Esophagus squamous epithelium (tissue), 5 donors: ENCODE measurements around the gene TNFRSF4. TPM values are rescaled to one million over a fixed set of nuclear protein-coding genes. Genes with fewer than 3 reads are reported as not detected.
A peak's percentile ranks its signal among the peaks of the same experiment; 100 is the strongest.

Experiments used
- DNase-seq: peaks from one replicate; lab custom pipeline; 2025; lab: John Stamatoyannopoulos, UW
- H3K27ac ChIP-seq, 4 donors: fragments of 200-600 bp; sonication (generic); one replicate each; pipeline ENCODE4 v1.5.1; 2016 to 2019; ENCODE audit warnings: mild to moderate bottlenecking in 1 of 4
- H3K27me3 ChIP-seq, 4 donors: fragments of 200-600 bp; sonication (generic); 1 replicate in 3 of 4; 2 replicates in 1 of 4; pipeline versions ENCODE4 v1.5.1 to v1.6.0; 2017 to 2021; ENCODE audit warnings: antibody characterized with exemption in 1 of 4
- H3K36me3 ChIP-seq, 3 donors: fragments of 200-600 bp; sonication (generic); one replicate each; pipeline ENCODE4 v1.5.1; 2016 to 2019
- H3K4me1 ChIP-seq, 3 donors: fragments of 200-600 bp; sonication (generic); one replicate each; pipeline ENCODE4 v1.5.1; 2017 to 2019
- H3K4me3 ChIP-seq, 4 donors: fragments of 200-600 bp; sonication (generic); 1 replicate in 3 of 4; 2 replicates in 1 of 4; pipeline ENCODE4 v1.5.1; 2016 to 2019; ENCODE audit warnings: mild to moderate bottlenecking in 2 of 4, moderate library complexity in 1 of 4
- H3K9me3 ChIP-seq, 3 donors: fragments of 200-600 bp; sonication (generic); one replicate each; pipeline ENCODE4 v1.5.1; 2016 to 2019
- POLR2A ChIP-seq, 4 donors: fragments of 450-650 bp; IDR thresholded peaks; one replicate each; pipeline ENCODE4 v1.6.1; 2017; ENCODE audit warnings: antibody characterized with exemption in 4 of 4, mild to moderate bottlenecking in 4 of 4, moderate library complexity in 3 of 4
- WGBS, 2 donors: methylation state at CpG; one replicate each; pipeline ENCODE4 v1.1.5; 2018; 5-methylcytosine and 5-hydroxymethylcytosine counted together
- intact Hi-C: fragments of 100-400 bp; cut with DNase I; formaldehyde crosslinking; loops from one replicate; pipeline ENCODE4 v1.15.0; 2022
- total RNA-seq, 4 donors: library from RNA; depleted of rRNA; stranded (reverse); fragments of >200 nt; gene quantifications; one replicate each; pipeline ENCODE4 v1.1.0, GENCODE V29; 2016
- TF ChIP-seq, protein P1 (sequence below), 6 experiments: fragments of 450-650 bp in 4 of 6; fragments of 200-600 bp in 2 of 6; sonication (generic) in 2 of 6; IDR thresholded peaks; one replicate each; pipeline ENCODE4 v1.5.1; 2016 to 2019; ENCODE audit warnings: antibody characterized with exemption in 6 of 6, mild to moderate bottlenecking in 4 of 6, moderate library complexity in 4 of 6
- donor health status: DM: yes; HTN: yes; CAD: no.

The TNFRSF4 gene
- total RNA-seq, 4 donors from 2014 or later: 0.40 to 1.3 (median 0.57) TPM; not detected in 1

DNA sequence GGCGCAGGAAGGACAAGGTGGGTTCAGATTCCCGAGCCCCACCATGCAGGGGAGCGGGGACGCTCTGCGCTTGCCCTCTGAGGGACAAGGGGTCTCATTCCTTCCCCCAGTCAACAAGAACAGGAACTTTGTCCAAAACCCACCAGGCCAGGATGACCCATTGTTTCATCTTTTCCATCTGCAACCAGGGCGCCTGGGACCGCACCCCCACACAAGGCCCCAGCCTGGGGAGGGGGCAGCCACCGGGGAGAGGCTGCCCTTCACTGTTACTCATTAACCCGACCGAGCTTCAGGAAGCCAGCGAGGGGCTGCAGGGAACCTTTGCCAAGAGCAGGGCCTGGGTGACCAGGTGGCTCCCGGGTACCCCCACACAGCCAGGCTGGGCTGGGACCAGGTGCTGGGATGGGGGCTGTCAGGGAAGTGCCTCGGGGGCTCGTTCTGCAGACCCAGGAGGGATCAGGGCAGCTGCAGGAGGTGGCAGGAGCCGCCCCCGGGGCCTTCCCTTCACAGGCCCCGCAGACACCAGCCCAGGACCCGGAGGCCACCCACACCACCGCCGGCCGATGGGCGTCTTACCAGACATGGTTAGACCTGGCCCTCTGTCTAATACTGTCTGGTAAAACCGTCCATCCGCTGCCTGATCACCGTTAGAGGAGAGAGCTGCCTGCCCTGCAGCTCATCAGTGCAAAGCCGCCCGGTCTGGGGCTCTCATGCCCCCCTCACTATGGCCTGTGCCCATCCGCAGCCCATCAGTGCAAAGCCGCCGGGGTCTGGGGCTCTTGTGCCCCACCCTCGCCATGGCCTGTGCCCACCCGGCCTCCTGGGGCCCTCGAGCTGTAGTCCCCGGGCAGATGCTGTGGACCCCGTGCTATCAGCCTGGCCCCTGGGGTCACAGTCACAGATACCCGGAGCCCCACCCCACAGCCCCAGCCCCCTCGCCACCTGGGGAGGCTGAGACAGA lies 45.2 kb downstream of the TNFRSF4 start:
- Histone ChIP-seq H3K4me1 (peaks cover 18 to 78% (median 22%) of the 10 kb centered on the region in 3 donors), H3K27ac (no peak overlapping the region), H3K36me3 (peaks cover 0 to 38% (median 0%) of the 10 kb centered on the region in 3 donors), H3K4me3 (no peak overlapping the region), H3K27me3 (peaks cover 0 to 98% (median 4%) of the 10 kb centered on the region in 4 donors), H3K9me3 (no peaks in the 10 kb centered on the region)
- DNase-seq: no peak
- WGBS, 2 donors: 88 to 94% methylated on average over 3 to 5 of the region's 37 CpGs
- intact Hi-C loops: no loop called here
- TF ChIP-seq POLR2A (IDR thresholded peaks at IDR 0.05): no peak
- TF ChIP-seq, protein P1, sequence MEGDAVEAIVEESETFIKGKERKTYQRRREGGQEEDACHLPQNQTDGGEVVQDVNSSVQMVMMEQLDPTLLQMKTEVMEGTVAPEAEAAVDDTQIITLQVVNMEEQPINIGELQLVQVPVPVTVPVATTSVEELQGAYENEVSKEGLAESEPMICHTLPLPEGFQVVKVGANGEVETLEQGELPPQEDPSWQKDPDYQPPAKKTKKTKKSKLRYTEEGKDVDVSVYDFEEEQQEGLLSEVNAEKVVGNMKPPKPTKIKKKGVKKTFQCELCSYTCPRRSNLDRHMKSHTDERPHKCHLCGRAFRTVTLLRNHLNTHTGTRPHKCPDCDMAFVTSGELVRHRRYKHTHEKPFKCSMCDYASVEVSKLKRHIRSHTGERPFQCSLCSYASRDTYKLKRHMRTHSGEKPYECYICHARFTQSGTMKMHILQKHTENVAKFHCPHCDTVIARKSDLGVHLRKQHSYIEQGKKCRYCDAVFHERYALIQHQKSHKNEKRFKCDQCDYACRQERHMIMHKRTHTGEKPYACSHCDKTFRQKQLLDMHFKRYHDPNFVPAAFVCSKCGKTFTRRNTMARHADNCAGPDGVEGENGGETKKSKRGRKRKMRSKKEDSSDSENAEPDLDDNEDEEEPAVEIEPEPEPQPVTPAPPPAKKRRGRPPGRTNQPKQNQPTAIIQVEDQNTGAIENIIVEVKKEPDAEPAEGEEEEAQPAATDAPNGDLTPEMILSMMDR (IDR thresholded peaks at IDR 0.05): no peak

DNA sequence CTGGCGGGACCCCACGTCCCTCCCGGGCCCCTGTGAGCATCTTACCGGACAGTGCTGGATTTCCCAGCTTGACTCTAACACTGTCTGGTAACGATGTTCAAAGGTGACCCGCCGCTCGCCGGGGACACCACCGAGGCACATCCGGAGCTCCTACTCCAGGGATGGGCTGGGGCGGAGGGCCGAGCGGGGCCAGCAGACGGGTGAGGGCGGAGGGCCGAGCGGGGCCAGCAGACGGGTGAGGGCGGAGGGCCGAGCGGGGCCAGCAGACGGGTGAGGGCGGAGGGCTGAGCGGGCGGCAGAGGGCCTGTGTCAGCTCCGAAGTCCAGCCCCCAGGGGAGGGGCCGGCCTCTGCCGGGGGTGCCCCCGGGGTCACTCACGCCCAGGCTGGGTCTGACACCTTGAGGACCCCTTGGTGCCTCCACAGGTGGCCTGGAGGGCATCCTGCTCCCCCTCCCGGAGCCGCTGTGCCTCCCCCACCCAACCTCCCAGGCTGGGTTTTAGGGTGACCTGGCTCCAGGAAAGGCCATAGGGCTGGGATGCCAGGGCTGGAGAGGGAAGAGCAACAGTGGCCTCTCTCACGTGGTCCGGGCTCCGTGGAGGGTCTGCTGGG lies 46.0 kb downstream of the TNFRSF4 start:
- H3K27me3 ChIP-seq: peaks cover 0 to 98% (median 0%) of the 10 kb centered on the region in 4 donors
- 100% methylated on average over 5 of the region's 36 CpGs; no CpG with 5 or more reads in 1 of the 2 donors for WGBS, 2 donors
- intact Hi-C loops: no loop called here

DNA sequence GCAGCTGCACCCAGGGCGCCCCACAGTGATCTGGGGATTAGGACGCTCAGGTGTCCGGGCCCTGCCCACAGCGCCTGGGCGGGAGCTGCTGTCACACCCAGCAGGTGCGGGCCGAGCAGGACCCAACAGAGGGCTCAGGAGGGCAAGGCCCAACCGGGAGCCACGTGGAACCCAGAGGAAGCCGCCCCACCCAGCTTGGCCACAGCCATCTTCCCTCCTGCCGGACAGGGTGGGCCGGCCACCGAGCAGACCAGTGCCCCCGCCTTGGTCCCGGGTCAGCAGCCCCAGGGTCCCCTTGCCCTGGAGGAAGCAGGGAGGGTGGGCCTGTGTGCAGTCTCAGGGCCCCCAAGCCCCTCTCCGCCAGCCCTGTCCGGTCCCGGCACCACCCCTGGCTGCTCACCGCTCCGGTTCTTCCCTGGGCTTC lies 46.5 kb downstream of the TNFRSF4 start:
- intact Hi-C loops: no loop called here
- Histone ChIP-seq H3K27me3 (peaks cover 0 to 98% (median 0%) of the 10 kb centered on the region in 4 donors), H3K4me3 (peak overlapping the region in 3 of 4 donors; percentile 66 to 70 (median 68)), H3K9me3 (no peaks in the 10 kb centered on the region), H3K27ac (peak overlapping the region in 2 of 4 donors; percentile 4 to 96), H3K36me3 (peaks cover 0 to 38% (median 0%) of the 10 kb centered on the region in 3 donors), H3K4me1 (peaks cover 18 to 73% (median 22%) of the 10 kb centered on the region in 3 donors)
- TF ChIP-seq, protein P1 (IDR thresholded peaks at IDR 0.05): no peak
- TF ChIP-seq POLR2A (IDR thresholded peaks at IDR 0.05): no peak
- WGBS, 2 donors: no CpG with 5 or more reads among the region's 20 CpGs
- DNase-seq: no peak

More for the DNA sequence above, 46.0 kb downstream of the TNFRSF4 start:
- Histone ChIP-seq H3K4me1 (peaks cover 18 to 73% (median 22%) of the 10 kb centered on the region in 3 donors), H3K36me3 (peaks cover 0 to 38% (median 0%) of the 10 kb centered on the region in 3 donors), H3K27ac (peak overlapping the region in 1 of 4 donors; percentile 96), H3K9me3 (no peaks in the 10 kb centered on the region), H3K4me3 (no peak overlapping the region)
- no peak for DNase-seq
- TF ChIP-seq POLR2A (IDR thresholded peaks at IDR 0.05): no peak
- TF ChIP-seq, protein P1 (IDR thresholded peaks at IDR 0.05): no peak

DNA sequence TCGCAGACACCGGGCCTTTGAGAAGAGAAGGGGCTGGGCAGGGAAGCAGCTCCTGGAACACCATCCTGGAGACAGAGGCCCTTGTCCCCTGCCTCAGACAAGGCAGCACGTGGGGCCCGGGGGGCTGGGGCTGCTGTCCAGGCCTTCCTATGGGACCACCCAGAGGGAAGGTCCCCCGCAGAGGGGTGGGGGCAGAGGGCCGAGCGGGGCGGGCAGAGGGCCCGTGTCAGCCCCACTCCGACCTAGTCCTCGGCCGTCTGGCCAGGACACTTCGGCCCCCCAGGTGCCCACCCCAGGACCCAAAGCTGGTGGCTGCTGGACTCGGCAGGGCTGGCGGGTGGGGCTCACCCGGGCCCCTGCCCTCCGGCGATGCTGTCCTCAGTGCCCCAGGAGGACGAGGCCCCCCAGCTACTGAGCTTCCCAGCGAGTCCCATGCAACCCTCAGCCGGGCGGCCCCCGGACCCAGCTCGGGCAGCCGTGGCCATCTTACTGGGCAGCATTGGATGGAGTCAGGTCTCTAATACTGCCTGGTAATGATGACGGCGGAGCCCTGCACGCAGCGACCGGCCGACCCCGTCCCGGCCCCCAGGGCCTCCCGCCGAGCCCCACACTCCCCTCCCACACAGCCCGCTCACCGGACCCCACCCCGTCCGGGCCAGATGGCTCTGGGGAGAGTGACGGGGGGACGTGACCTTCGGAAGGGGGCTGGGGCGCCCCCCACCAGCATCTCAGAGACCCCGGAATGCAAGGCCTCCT lies 47.1 kb downstream of the TNFRSF4 start:
- 59 to 80% methylated on average over 1 to 8 of the region's 44 CpGs for WGBS, 2 donors
- TF ChIP-seq POLR2A (IDR thresholded peaks at IDR 0.05): no peak
- TF ChIP-seq, protein P1 (IDR thresholded peaks at IDR 0.05): no peak
- Histone ChIP-seq H3K9me3 (no peaks in the 10 kb centered on the region), H3K27me3 (peaks cover 0 to 94% (median 0%) of the 10 kb centered on the region in 4 donors), H3K4me1 (peaks cover 13 to 73% (median 28%) of the 10 kb centered on the region in 3 donors), H3K27ac (peak overlapping the region; percentile 89 to 96 (median 94)), H3K36me3 (peaks cover 0 to 38% (median 0%) of the 10 kb centered on the region in 3 donors), H3K4me3 (peak overlapping the region; percentile 60 to 70 (median 67))
- DNase-seq: no peak
- intact Hi-C loops: no loop called here
